PC-3 (cell line): Measurements from ENCODE around the gene S100A3.

Experiments used
- CTCF ChIP-seq: fragments of 300-600 bp; sonication (generic); conservative IDR thresholded peaks from 2 replicates; pipeline ENCODE4 v1.5.1; 2017; ENCODE audit warnings: antibody characterized with exemption, low read depth, mild to moderate bottlenecking, low read length
- EZH2 ChIP-seq: fragments of 300-600 bp; sonication (generic); IDR thresholded peaks from one replicate; pipeline ENCODE4 v1.6.1; 2017; ENCODE audit warnings: antibody characterized with exemption, mild to moderate bottlenecking, low read length; ENCODE audit not compliant: unreplicated experiment
- EZH2phosphoT487 ChIP-seq: fragments of 300-600 bp; sonication (generic); IDR thresholded peaks from 2 replicates; pipeline ENCODE4 v1.6.1; 2018; ENCODE audit warnings: mild to moderate bottlenecking, antibody characterized with exemption, low read length, borderline replicate concordance

GRCh38 chr1:153569465-153569864 is 20.4 kb upstream of the S100A3 start:
- no peak for TF ChIP-seq CTCF
- no peak for TF ChIP-seq EZH2
- no peak for TF ChIP-seq EZH2phosphoT487
